Hepatocyte (in vitro differentiated cells): ENCODE data around the gene CCDC60. TPM values are rescaled to one million over a fixed set of nuclear protein-coding genes. Genes with fewer than 3 reads are reported as not detected.

Experiments
- DNase-seq: peaks from one replicate; pipeline ENCODE4 v3.0.0-alpha.2; 2016; ENCODE audit warnings: low spot score
- H2AFZ ChIP-seq: fragments of 200-600 bp; sonication (generic); 2 replicates; pipeline ENCODE4 v1.6.0; 2016; ENCODE audit warnings: antibody characterized with exemption, mild to moderate bottlenecking
- H3K27ac ChIP-seq: fragments of 200-600 bp; sonication (generic); 2 replicates; pipeline ENCODE4 v1.5.1; 2016; ENCODE audit warnings: mild to moderate bottlenecking
- H3K27me3 ChIP-seq: fragments of 200-600 bp; sonication (generic); 2 replicates; pipeline ENCODE4 v1.6.1; 2016
- H3K36me3 ChIP-seq: fragments of 200-600 bp; sonication (generic); replicated peaks from 2 replicates; pipeline ENCODE4 v1.5.1; 2016; ENCODE audit warnings: low read depth; ENCODE audit not compliant: insufficient read depth
- H3K4me1 ChIP-seq: fragments of 200-600 bp; sonication (generic); 2 replicates; pipeline ENCODE4 v1.5.1; 2016; ENCODE audit warnings: mild to moderate bottlenecking, moderate library complexity; ENCODE audit not compliant: insufficient read depth
- H3K4me2 ChIP-seq: fragments of 200-600 bp; sonication (generic); 2 replicates; pipeline ENCODE4 v1.6.0; 2016
- H3K4me3 ChIP-seq: fragments of 200-600 bp; sonication (generic); 2 replicates; pipeline ENCODE4 v1.5.1; 2016; ENCODE audit warnings: mild to moderate bottlenecking
- H3K79me2 ChIP-seq: fragments of 200-600 bp; sonication (generic); 2 replicates; pipeline ENCODE4 v1.6.0; 2017; ENCODE audit warnings: mild to moderate bottlenecking
- H3K9me2 ChIP-seq: fragments of 200-600 bp; sonication (generic); replicated peaks from 2 replicates; pipeline ENCODE4 v1.6.0; 2017; ENCODE audit warnings: mild to moderate bottlenecking; ENCODE audit not compliant: insufficient read depth
- H3K9me3 ChIP-seq: fragments of 200-600 bp; sonication (generic); 2 replicates; pipeline ENCODE4 v1.5.1; 2016; ENCODE audit warnings: low read depth, mild to moderate bottlenecking
- H4K20me1 ChIP-seq: fragments of 200-600 bp; sonication (generic); 2 replicates; pipeline ENCODE4 v1.6.0; 2016; ENCODE audit warnings: mild to moderate bottlenecking; ENCODE audit not compliant: insufficient read depth, poor library complexity, severe bottlenecking
- CTCF ChIP-seq: fragments of 200-600 bp; sonication (generic); IDR thresholded peaks from 2 replicates; pipeline ENCODE4 v1.5.1; 2016; ENCODE audit warnings: antibody characterized with exemption, mild to moderate bottlenecking; ENCODE audit not compliant: poor library complexity
- EZH2 ChIP-seq: fragments of 200-600 bp; sonication (generic); IDR thresholded peaks from 2 replicates; pipeline ENCODE4 v1.6.1; 2016; ENCODE audit warnings: antibody characterized with exemption, mild to moderate bottlenecking, borderline replicate concordance
- EZH2phosphoT487 ChIP-seq: fragments of 200-600 bp; sonication (generic); IDR thresholded peaks from one replicate; pipeline ENCODE4 v1.6.1; 2018; ENCODE audit warnings: antibody characterized with exemption, mild to moderate bottlenecking, low read depth, moderate library complexity; ENCODE audit not compliant: unreplicated experiment, severe bottlenecking
- WGBS: methylation state at CpG from one replicate; pipeline ENCODE4 v1.1.6; 2016; ENCODE audit warnings: low lambda C conversion rate; ENCODE audit errors: missing lambda C conversion rate; 5-methylcytosine and 5-hydroxymethylcytosine counted together
- polyA plus RNA-seq: library from polyadenylated mRNA; unstranded; fragments of >200 nt; fragmentation: Nextera tagmentation; extraction: Ambion mirVana; gene quantifications from 2 replicates; pipeline ENCODE4 v1.2.1, GENCODE V29; 2016
- total RNA-seq: library from RNA; depleted of rRNA; stranded (reverse); fragments of >200 nt; gene quantifications from 2 replicates; pipeline ENCODE4 v1.2.3, GENCODE V29; 2014

Gene CCDC60
- total and polyA plus RNA-seq, 2 experiments from 2014 or later: 0.47 TPM; not detected in 1

- Histone ChIP-seq H3K9me2 (no peaks in the 10 kb centered on the region), H3K4me3 (no peak overlapping the region), H3K9me3 (no peaks in the 10 kb centered on the region), H3K27me3 (peaks cover 2% of the 10 kb centered on the region), H2AFZ (no peak overlapping the region), H3K4me2 (no peak overlapping the region), H3K4me1 (no peaks in the 10 kb centered on the region), H3K79me2 (no peaks in the 10 kb centered on the region), H4K20me1 (no peaks in the 10 kb centered on the region), H3K27ac (no peak overlapping the region), H3K36me3 (no peaks in the 10 kb centered on the region)
- DNase-seq: no peak
- TF ChIP-seq EZH2 (no peak), CTCF (no peak), EZH2phosphoT487 (no peak)
- WGBS: 96% methylated on average over 4 of the region's 4 CpGs
Observed at GRCh38 chr12:119363037-119363436, 28.5 kb downstream of the CCDC60 start.

- Histone ChIP-seq H3K4me1 (no peaks in the 10 kb centered on the region), H3K27ac (no peak overlapping the region), H3K36me3 (no peaks in the 10 kb centered on the region), H3K4me3 (no peak overlapping the region), H2AFZ (no peak overlapping the region), H4K20me1 (no peaks in the 10 kb centered on the region), H3K79me2 (no peaks in the 10 kb centered on the region), H3K9me3 (no peaks in the 10 kb centered on the region), H3K4me2 (no peak overlapping the region), H3K9me2 (no peaks in the 10 kb centered on the region), H3K27me3 (peaks cover 2% of the 10 kb centered on the region)
- 67% methylated on average over 1 of the region's 1 CpG for WGBS
- TF ChIP-seq EZH2 (no peak), EZH2phosphoT487 (no peak), CTCF (no peak)
- no peak for DNase-seq
Observed at GRCh38 chr12:119363490-119363889, 29.0 kb downstream of the CCDC60 start.

DNA sequence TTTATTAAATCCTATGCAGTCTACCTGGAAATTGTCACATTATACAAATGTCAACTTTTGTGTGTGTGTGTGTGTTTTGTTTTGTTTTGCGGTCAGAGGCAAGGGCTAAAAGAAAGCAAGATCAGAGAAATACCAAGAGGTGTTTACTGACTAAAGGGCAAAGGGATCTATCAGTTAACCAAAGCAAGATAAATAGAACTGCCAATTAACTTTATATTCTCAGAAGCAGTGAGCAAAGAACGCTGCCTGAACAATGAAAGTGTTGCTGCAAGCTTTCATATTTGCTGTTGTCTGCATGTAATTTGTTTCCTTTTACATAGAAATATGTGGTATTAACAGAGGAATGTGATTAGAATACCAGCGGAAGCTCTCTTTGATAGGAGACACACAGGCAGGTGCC lies 30.9 kb downstream of the CCDC60 start:
- WGBS: 43% methylated on average over 3 of the region's 3 CpGs
- Histone ChIP-seq H3K4me2 (no peak overlapping the region), H3K79me2 (no peaks in the 10 kb centered on the region), H4K20me1 (no peaks in the 10 kb centered on the region), H3K27ac (no peak overlapping the region), H3K9me3 (no peaks in the 10 kb centered on the region), H3K27me3 (peaks cover 2% of the 10 kb centered on the region), H3K9me2 (no peaks in the 10 kb centered on the region), H3K36me3 (no peaks in the 10 kb centered on the region), H2AFZ (no peak overlapping the region), H3K4me3 (no peak overlapping the region), H3K4me1 (no peaks in the 10 kb centered on the region)
- TF ChIP-seq CTCF (no peak), EZH2 (no peak), EZH2phosphoT487 (no peak)
- DNase-seq: no peak

- no peak for TF ChIP-seq EZH2phosphoT487
- TF ChIP-seq CTCF: no peak
- no peaks in the 10 kb centered on the region for H3K79me2 ChIP-seq
Observed at GRCh38 chr12:119366007-119366406, 31.5 kb downstream of the CCDC60 start.

More at GRCh38 chr12:119366007-119366406, 31.5 kb downstream of the CCDC60 start:
- Histone ChIP-seq H3K36me3 (no peaks in the 10 kb centered on the region), H4K20me1 (no peaks in the 10 kb centered on the region), H2AFZ (no peak overlapping the region), H3K4me2 (no peak overlapping the region), H3K27ac (no peak overlapping the region), H3K9me2 (no peaks in the 10 kb centered on the region), H3K4me3 (no peak overlapping the region), H3K27me3 (peaks cover 2% of the 10 kb centered on the region), H3K4me1 (no peaks in the 10 kb centered on the region), H3K9me3 (no peaks in the 10 kb centered on the region)
- no peak for DNase-seq
- WGBS: 72% methylated on average over 6 of the region's 6 CpGs
